ENCODE data around the gene RORB.

The RORB gene

GRCh38 chr9:74653410-74654080, 156.4 kb downstream of the RORB start:
- TF ChIP-seq TCF12 (IDR thresholded peaks at IDR 0.05; ENCODE audit: low read depth) (no peak), EP300 (IDR thresholded peaks at IDR 0.05; ENCODE audit: borderline replicate concordance) (no peak), CREB1 (IDR thresholded peaks at IDR 0.05; ENCODE audit: low read depth) (no peak), CEBPB (IDR thresholded peaks at IDR 0.05) (no peak), YY1 (IDR thresholded peaks at IDR 0.05; ENCODE audit: low read depth) (no peak), ZBTB7A (IDR thresholded peaks at IDR 0.05; ENCODE audit: low read depth) (no peak), NFIC (IDR thresholded peaks at IDR 0.05) (no peak), TAF1 (IDR thresholded peaks at IDR 0.05; ENCODE audit: low read depth) (no peak), RAD21 (IDR thresholded peaks at IDR 0.05; ENCODE audit: low read depth) (no peak), MAX (IDR thresholded peaks at IDR 0.05) (no peak), USF1 (IDR thresholded peaks at IDR 0.05) (no peak), TEAD4 (IDR thresholded peaks at IDR 0.05) (no peak), REST (IDR thresholded peaks at IDR 0.05; ENCODE audit: low read depth) (no peak)

- no peak for TF ChIP-seq YY1 (IDR thresholded peaks at IDR 0.05; ENCODE audit: low read depth)
- TF ChIP-seq ZBTB7A (IDR thresholded peaks at IDR 0.05; ENCODE audit: low read depth): no peak
These were observed 165.5 kb downstream of the RORB start for GRCh38 chr9:74662674-74663073.

GRCh38 chr9:74663439-74663838, 166.3 kb downstream of the RORB start:
- TF ChIP-seq TAF1 (IDR thresholded peaks at IDR 0.05; ENCODE audit: low read depth): no peak
- TF ChIP-seq USF1 (IDR thresholded peaks at IDR 0.05): no peak
- TF ChIP-seq MAX (IDR thresholded peaks at IDR 0.05): no peak
- no peak for TF ChIP-seq EGR1 (IDR thresholded peaks at IDR 0.05)
- no peak for TF ChIP-seq TEAD4 (IDR thresholded peaks at IDR 0.05)
- no peak for TF ChIP-seq CREB1 (IDR thresholded peaks at IDR 0.05; ENCODE audit: low read depth)
- no peak for TF ChIP-seq YY1 (IDR thresholded peaks at IDR 0.05; ENCODE audit: low read depth)
- no peak for TF ChIP-seq NFIC (IDR thresholded peaks at IDR 0.05)
- TF ChIP-seq EP300 (IDR thresholded peaks at IDR 0.05; ENCODE audit: borderline replicate concordance): no peak
- TF ChIP-seq RAD21 (IDR thresholded peaks at IDR 0.05; ENCODE audit: low read depth): no peak
- no peak for TF ChIP-seq CEBPB (IDR thresholded peaks at IDR 0.05)
- TF ChIP-seq ZBTB7A (IDR thresholded peaks at IDR 0.05; ENCODE audit: low read depth): no peak
- no peak for TF ChIP-seq REST (IDR thresholded peaks at IDR 0.05; ENCODE audit: low read depth)
- no peak for TF ChIP-seq TCF12 (IDR thresholded peaks at IDR 0.05; ENCODE audit: low read depth)
- TF ChIP-seq FOXM1 (IDR thresholded peaks at IDR 0.05; ENCODE audit: borderline replicate concordance, low read depth): no peak

GRCh38 chr9:74666625-74667316, 169.6 kb downstream of the RORB start:
- TF ChIP-seq USF1 (IDR thresholded peaks at IDR 0.05) (no peak), CREB1 (IDR thresholded peaks at IDR 0.05; ENCODE audit: low read depth) (no peak), ZBTB7A (IDR thresholded peaks at IDR 0.05; ENCODE audit: low read depth) (no peak), TCF12 (IDR thresholded peaks at IDR 0.05; ENCODE audit: low read depth) (no peak), REST (IDR thresholded peaks at IDR 0.05; ENCODE audit: low read depth) (no peak), TEAD4 (IDR thresholded peaks at IDR 0.05) (no peak), YY1 (IDR thresholded peaks at IDR 0.05; ENCODE audit: low read depth) (no peak), CEBPB (IDR thresholded peaks at IDR 0.05) (no peak), EP300 (IDR thresholded peaks at IDR 0.05; ENCODE audit: borderline replicate concordance) (no peak), TAF1 (IDR thresholded peaks at IDR 0.05; ENCODE audit: low read depth) (no peak), RAD21 (IDR thresholded peaks at IDR 0.05; ENCODE audit: low read depth) (no peak)

Measured in Ishikawa (cell line).